Hypothalamus (tissue), 51 donors: ENCODE measurements around the gene ENKUR.

ENCODE experiments used
- DNase-seq, 51 donors: peaks; one replicate each; lab custom pipeline; 2025; lab: John Stamatoyannopoulos, UW

Gene ENKUR

GRCh38 chr10:24951201-24952142 lies 64.5 kb downstream of the ENKUR start:
- DNase-seq = peak in 30 of 51 donors; percentile 13 to 85 (median 43)

- no peak for DNase-seq
Measured at GRCh38 chr10:24950439-24950838, 65.5 kb downstream of the ENKUR start.

- no peak for DNase-seq
Measured at GRCh38 chr10:24949616-24950015, 66.3 kb downstream of the ENKUR start.

- peak in 3 of 51 donors; percentile 19 to 80 (median 36) for DNase-seq
Measured at GRCh38 chr10:24947304-24948097, 68.5 kb downstream of the ENKUR start.

- DNase-seq = peak in 2 of 51 donors; percentile 22 to 46
Measured at GRCh38 chr10:24944512-24945255, 71.3 kb downstream of the ENKUR start.

- DNase-seq = no peak
Measured at GRCh38 chr10:24938525-24938924, 77.4 kb downstream of the ENKUR start.

- DNase-seq = no peak
Measured at GRCh38 chr10:24938076-24938475, 77.9 kb downstream of the ENKUR start.

GRCh38 chr10:24935504-24936292 lies 80.3 kb downstream of the ENKUR start:
- no peak for DNase-seq
